ENCODE results near the gene AMACR. TPM values are rescaled to one million over a fixed set of nuclear protein-coding genes. Genes with fewer than 3 reads are reported as not detected.
A peak's percentile ranks its signal among the peaks of the same experiment; 100 is the strongest.

AMACR gene
- total and polyA plus RNA-seq, 2 experiments from 2014 or later: 6.7 to 12.6 TPM

GRCh38 chr5:34008802-34009201 lies 952 bp upstream of the AMACR start:
- Histone ChIP-seq H3K9me2 (ENCODE audit: insufficient read depth) (no peaks in the 10 kb centered on the region), H3K4me2 (peak overlapping the region; percentile 78), H3K27me3 (ENCODE audit: insufficient read depth) (no peaks in the 10 kb centered on the region), H3K79me2 (replicated peaks; ENCODE audit: insufficient read depth) (no peaks in the 10 kb centered on the region), H4K20me1 (replicated peaks; ENCODE audit: insufficient read depth) (no peaks in the 10 kb centered on the region), H3K4me1 (ENCODE audit: insufficient read depth) (peaks cover 5% of the 10 kb centered on the region; the same call in 1 of the 2 replicates), H3F3A (replicated peaks; ENCODE audit: low read depth) (no peaks in the 10 kb centered on the region), H3K27ac (ENCODE audit: low read depth) (peak overlapping the region; percentile 96), H3K36me3 (ENCODE audit: insufficient read depth) (0 out of 2 replicates have a peak, but pooled peaks cover 3% of the 10 kb centered on the region), H2AFZ (peak overlapping the region; percentile 74; the same call in 1 of the 2 replicates), H3K4me3 (peak overlapping the region; percentile 59)
- DNase-seq (ENCODE audit: low spot score) (no peak), ATAC-seq (no peak)
- H3K4me1 Mint-ChIP-seq: peaks cover 12% of the 10 kb centered on the region; the same call in 2 of the 3 replicates
- TF ChIP-seq REST (IDR thresholded peaks at IDR 0.05; ENCODE audit: unreplicated experiment): no peak
- no peak for TF ChIP-seq EZH2phosphoT487 (IDR thresholded peaks at IDR 0.05; ENCODE audit: unreplicated experiment)
- no peak for TF ChIP-seq POLR2AphosphoS5 (IDR thresholded peaks at IDR 0.05; ENCODE audit: low read depth)
- no peak for TF ChIP-seq ETS1 (IDR thresholded peaks at IDR 0.05)
- TF ChIP-seq STAT1 (IDR thresholded peaks at IDR 0.05; ENCODE audit: unreplicated experiment): no peak
- no peak for TF ChIP-seq CREB1 (CRISPR knock-in tag; IDR thresholded peaks at IDR 0.05; ENCODE audit: low read depth)
- TF ChIP-seq ZNF462 (CRISPR knock-in tag; IDR thresholded peaks at IDR 0.05): no peak
- no peak for TF ChIP-seq NANOG (IDR thresholded peaks at IDR 0.05; ENCODE audit: borderline replicate concordance)
- TF ChIP-seq JUNB (IDR thresholded peaks at IDR 0.05; ENCODE audit: unreplicated experiment): no peak
- no peak for TF ChIP-seq ZNF331 (CRISPR knock-in tag; IDR thresholded peaks at IDR 0.05; ENCODE audit: low read depth)
- TF ChIP-seq ZNF114 (CRISPR knock-in tag; IDR thresholded peaks at IDR 0.05): no peak
- TF ChIP-seq EZH2 (IDR thresholded peaks at IDR 0.05; ENCODE audit: low read depth, unreplicated experiment): no peak
- no peak for TF ChIP-seq CTCF (conservative IDR thresholded peaks at IDR 0.05; ENCODE audit: low read depth in 2 of 2)
- H3K36me3 Mint-ChIP-seq (ENCODE audit: low read depth): peaks cover 2% of the 10 kb centered on the region
- peak overlapping the region; percentile 91 for H3K4me3 Mint-ChIP-seq
- peaks cover 10% of the 10 kb centered on the region for H3K27me3 Mint-ChIP-seq (ENCODE audit: insufficient read depth, low read depth, poor library complexity)
- no peaks in the 10 kb centered on the region for H3K9me3 Mint-ChIP-seq
- H3K27ac Mint-ChIP-seq: peak overlapping the region; percentile 97
